Esophagus muscularis mucosa (tissue), 4 donors: Measurements from ENCODE around the gene RSPO1. TPM values are rescaled to one million over a fixed set of nuclear protein-coding genes. Genes with fewer than 3 reads are reported as not detected.

ENCODE experiments used
- DNase-seq: peaks from one replicate; pipeline ENCODE4 v3.0.0-alpha.2; 2017; ENCODE audit errors: extremely low spot score
- H3K27ac ChIP-seq, 4 donors: fragments of 200-600 bp; sonication (generic); replicated peaks in 1 of 4; 1 replicate in 3 of 4; 2 replicates in 1 of 4; pipeline ENCODE4 v1.5.1; 2016 to 2019; ENCODE audit warnings: mild to moderate bottlenecking in 1 of 4
- H3K27me3 ChIP-seq, 4 donors: fragments of 200-600 bp; sonication (generic); one replicate each; pipeline versions ENCODE4 v1.5.1 to v1.6.0; 2016 to 2019
- H3K36me3 ChIP-seq, 4 donors: fragments of 200-600 bp; sonication (generic); one replicate each; pipeline ENCODE4 v1.5.1; 2016 to 2019
- H3K4me1 ChIP-seq, 4 donors: fragments of 200-600 bp; sonication (generic); one replicate each; pipeline ENCODE4 v1.5.1; 2016 to 2019
- H3K4me3 ChIP-seq, 4 donors: fragments of 200-600 bp; sonication (generic); 1 replicate in 2 of 4; 2 replicates in 2 of 4; pipeline ENCODE4 v1.5.1; 2016 to 2019; ENCODE audit warnings: mild to moderate bottlenecking in 4 of 4, moderate library complexity in 1 of 4
- H3K9me3 ChIP-seq, 4 donors: fragments of 200-600 bp; sonication (generic); 1 replicate in 3 of 4; 2 replicates in 1 of 4; pipeline ENCODE4 v1.5.1; 2016 to 2019
- CTCF ChIP-seq, 3 experiments: fragments of 200-600 bp in 2 of 3; fragments of 450-650 bp in 1 of 3; sonication (generic) in 2 of 3; IDR thresholded peaks; one replicate each; pipeline ENCODE4 v1.5.1; 2017 to 2019; ENCODE audit warnings: antibody characterized with exemption in 3 of 3, mild to moderate bottlenecking in 2 of 3, moderate library complexity in 1 of 3
- EP300 ChIP-seq: sonication (generic); formaldehyde crosslinking; IDR thresholded peaks from one replicate; pipeline ENCODE4 v1.6.1; 2017; ENCODE audit warnings: antibody characterized with exemption
- POLR2A ChIP-seq: fragments of 450-650 bp; IDR thresholded peaks from one replicate; pipeline ENCODE4 v1.6.1; 2017; ENCODE audit warnings: antibody characterized with exemption, moderate library complexity, mild to moderate bottlenecking, low read depth
- POLR2AphosphoS5 ChIP-seq, 2 donors: sonication (generic); formaldehyde crosslinking; IDR thresholded peaks; one replicate each; pipeline ENCODE4 v1.6.1; 2017; ENCODE audit warnings: antibody characterized with exemption in 2 of 2
- WGBS: methylation state at CpG from one replicate; pipeline ENCODE4 v1.1.5; 2018; 5-methylcytosine and 5-hydroxymethylcytosine counted together
- intact Hi-C: fragments of 100-400 bp; cut with DNase I; formaldehyde crosslinking; loops from one replicate; pipeline ENCODE4 v1.15.1; 2023
- total RNA-seq, 4 donors: library from RNA; depleted of rRNA; stranded (reverse); fragments of >200 nt; gene quantifications; one replicate each; pipeline versions ENCODE4 v1.1.0 to v1.2.1, GENCODE V29; 2016

The RSPO1 gene
- total RNA-seq, 4 donors from 2014 or later = 1.0 to 1.8 (median 1.5) TPM

DNA sequence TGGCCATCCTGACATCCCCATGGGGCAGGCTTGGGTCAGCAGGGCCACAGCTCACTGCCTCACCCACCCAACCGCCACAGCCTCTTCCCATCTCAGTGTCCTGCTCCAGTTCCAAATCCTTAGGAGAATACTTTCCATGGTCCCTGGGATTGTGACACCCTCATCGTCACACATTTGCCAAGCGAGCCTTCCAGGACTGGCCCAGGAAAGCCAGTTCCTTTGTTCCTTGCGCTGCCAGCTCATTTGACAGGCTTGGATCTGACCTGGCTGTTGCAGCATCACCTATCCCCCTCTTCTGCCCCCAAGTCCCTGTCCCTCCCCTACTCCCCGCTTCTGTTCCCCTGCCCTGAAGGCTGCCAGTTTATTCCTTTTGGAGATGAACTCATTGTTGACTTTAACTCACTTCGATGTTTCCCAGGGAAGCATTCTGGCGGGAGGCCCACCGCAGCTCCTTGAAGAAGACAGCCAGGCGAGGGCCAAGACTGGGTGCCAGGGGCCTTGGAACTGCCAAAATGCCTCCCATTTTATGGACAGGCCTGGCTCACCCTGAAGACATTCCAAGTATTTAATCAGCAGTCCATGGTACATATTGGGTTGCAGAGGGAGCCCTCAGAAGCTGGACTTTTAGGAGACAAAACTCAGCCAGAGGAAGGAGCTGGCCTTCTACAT is 28.8 kb downstream of the RSPO1 start:
- WGBS = 59% methylated on average over 9 of the region's 9 CpGs
- intact Hi-C loops = no loop called here
- Histone ChIP-seq H3K27me3 (peaks cover 0 to 28% (median 0%) of the 10 kb centered on the region in 4 donors), H3K9me3 (no peaks in the 10 kb centered on the region), H3K27ac (peak overlapping the region in 2 of 4 donors; percentile 20 to 28), H3K4me3 (no peak overlapping the region), H3K36me3 (no peaks in the 10 kb centered on the region), H3K4me1 (peaks cover 0 to 18% (median 15%) of the 10 kb centered on the region in 4 donors)
- DNase-seq = no peak
- TF ChIP-seq POLR2A (no peak), EP300 (no peak), CTCF (IDR thresholded peaks at IDR 0.05) (no peak), POLR2AphosphoS5 (IDR thresholded peaks at IDR 0.05) (no peak)

GRCh38 chr1:37605061-37605650 is 29.5 kb downstream of the RSPO1 start:
- H3K27me3 ChIP-seq = peaks cover 0 to 28% (median 0%) of the 10 kb centered on the region in 4 donors
- H3K36me3 ChIP-seq = no peaks in the 10 kb centered on the region
- intact Hi-C loops = no loop called here
- no peak overlapping the region for H3K27ac ChIP-seq
- DNase-seq = no peak
- WGBS = 80% methylated on average over 12 of the region's 12 CpGs
- H3K9me3 ChIP-seq = no peaks in the 10 kb centered on the region
- no peak for TF ChIP-seq CTCF (IDR thresholded peaks at IDR 0.05)
- TF ChIP-seq EP300 = no peak
- no peak for TF ChIP-seq POLR2AphosphoS5 (IDR thresholded peaks at IDR 0.05)
- TF ChIP-seq POLR2A = no peak
- no peak overlapping the region for H3K4me3 ChIP-seq
- peaks cover 0 to 18% (median 15%) of the 10 kb centered on the region in 4 donors for H3K4me1 ChIP-seq

DNA sequence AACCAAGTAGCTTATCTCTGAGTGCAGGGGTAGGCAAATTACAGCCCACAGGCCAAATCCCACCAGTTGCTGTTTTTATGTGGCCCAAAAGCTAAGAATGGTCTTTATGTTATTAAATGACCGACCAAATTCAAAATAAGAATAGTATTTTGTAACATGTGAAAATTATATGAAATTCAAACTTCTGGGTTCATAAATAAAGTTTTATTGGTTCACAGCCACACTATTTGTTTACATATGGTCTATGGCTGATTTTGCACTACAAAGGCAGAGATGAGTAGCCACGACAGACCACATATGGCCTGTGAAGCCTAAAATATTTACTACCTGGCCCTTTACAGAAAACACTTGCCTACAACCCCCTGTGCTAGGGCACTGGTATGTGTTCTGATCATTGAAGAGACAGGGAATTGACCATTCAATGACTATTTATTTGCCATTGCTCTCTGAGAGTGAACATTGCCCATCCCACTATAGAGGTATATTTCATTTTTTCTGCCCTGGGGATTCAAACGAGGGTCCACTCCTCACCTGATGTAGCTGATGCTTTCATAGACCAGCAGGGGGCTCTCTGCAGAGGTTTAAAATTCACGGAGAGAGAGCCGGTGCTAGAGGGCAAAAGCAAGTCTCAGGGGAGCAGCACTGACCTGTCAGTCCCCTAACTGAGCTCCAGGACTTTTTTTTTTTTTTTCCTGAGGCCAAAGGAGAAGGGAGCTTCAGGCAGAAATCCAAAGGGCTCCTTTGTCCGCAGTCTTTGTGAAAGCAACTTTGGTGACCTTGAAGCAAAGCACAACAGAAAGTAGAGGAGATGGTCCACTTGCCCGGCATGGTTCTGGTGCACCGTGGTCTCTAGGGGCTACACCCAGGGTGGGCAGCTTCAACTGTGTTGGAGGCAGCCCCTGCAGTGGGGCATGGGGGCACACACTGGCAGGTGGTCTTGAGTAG is 31.7 kb downstream of the RSPO1 start:
- intact Hi-C loops = no loop called here
- WGBS = 36% methylated on average over 8 of the region's 8 CpGs
- Histone ChIP-seq H3K4me3 (no peak overlapping the region), H3K27ac (no peak overlapping the region), H3K9me3 (no peaks in the 10 kb centered on the region), H3K4me1 (peaks cover 0 to 18% (median 15%) of the 10 kb centered on the region in 4 donors), H3K36me3 (no peaks in the 10 kb centered on the region), H3K27me3 (peaks cover 0 to 23% (median 0%) of the 10 kb centered on the region in 4 donors)
- no peak for TF ChIP-seq POLR2A
- peak; percentile 48 to 63 (median 56) for TF ChIP-seq CTCF (IDR thresholded peaks at IDR 0.05)
- no peak for DNase-seq

DNA sequence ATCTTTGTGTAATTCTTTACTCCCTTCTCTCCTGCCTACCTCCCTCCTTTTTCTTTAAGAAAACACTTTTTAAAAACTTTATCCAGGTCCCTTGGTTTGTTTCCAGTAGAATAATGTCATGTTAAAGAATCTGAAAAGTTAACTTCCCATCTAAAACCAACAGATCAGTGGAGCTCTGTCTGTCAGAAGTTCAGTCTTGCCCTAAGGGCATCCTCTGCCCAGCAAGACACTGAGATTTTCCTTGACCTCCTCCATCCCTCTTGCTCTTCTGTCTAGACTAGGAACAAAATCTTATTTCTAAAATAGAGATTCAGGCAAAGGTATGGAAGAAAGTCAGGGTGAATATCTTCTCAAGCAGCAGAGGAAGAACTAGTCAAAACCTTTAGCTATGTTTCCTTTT is 33.3 kb downstream of the RSPO1 start:
- no peak for DNase-seq
- Histone ChIP-seq H3K27me3 (peaks cover 0 to 13% (median 0%) of the 10 kb centered on the region in 4 donors), H3K4me3 (no peak overlapping the region), H3K27ac (no peak overlapping the region), H3K36me3 (no peaks in the 10 kb centered on the region), H3K4me1 (peaks cover 0 to 17% (median 14%) of the 10 kb centered on the region in 4 donors), H3K9me3 (no peaks in the 10 kb centered on the region)
- intact Hi-C loops = loop anchor here (2.0 kb wide), 1 partner anchor 81 kb away; no protein-coding TSS in a partner anchor
- TF ChIP-seq POLR2AphosphoS5 (IDR thresholded peaks at IDR 0.05) = no peak
- TF ChIP-seq EP300 = no peak
- TF ChIP-seq CTCF (IDR thresholded peaks at IDR 0.05) = no peak
- TF ChIP-seq POLR2A = no peak
